ENCODE measurements around the gene NCAPG2. TPM values are rescaled to one million over a fixed set of nuclear protein-coding genes. Genes with fewer than 3 reads are reported as not detected.

Gene NCAPG2
- total and polyA plus RNA-seq, 2 of the 13 experiments (the other 11 are each of a cell fraction or from before 2014, with no cell fraction given): 15.1 to 30.7 TPM

DNA sequence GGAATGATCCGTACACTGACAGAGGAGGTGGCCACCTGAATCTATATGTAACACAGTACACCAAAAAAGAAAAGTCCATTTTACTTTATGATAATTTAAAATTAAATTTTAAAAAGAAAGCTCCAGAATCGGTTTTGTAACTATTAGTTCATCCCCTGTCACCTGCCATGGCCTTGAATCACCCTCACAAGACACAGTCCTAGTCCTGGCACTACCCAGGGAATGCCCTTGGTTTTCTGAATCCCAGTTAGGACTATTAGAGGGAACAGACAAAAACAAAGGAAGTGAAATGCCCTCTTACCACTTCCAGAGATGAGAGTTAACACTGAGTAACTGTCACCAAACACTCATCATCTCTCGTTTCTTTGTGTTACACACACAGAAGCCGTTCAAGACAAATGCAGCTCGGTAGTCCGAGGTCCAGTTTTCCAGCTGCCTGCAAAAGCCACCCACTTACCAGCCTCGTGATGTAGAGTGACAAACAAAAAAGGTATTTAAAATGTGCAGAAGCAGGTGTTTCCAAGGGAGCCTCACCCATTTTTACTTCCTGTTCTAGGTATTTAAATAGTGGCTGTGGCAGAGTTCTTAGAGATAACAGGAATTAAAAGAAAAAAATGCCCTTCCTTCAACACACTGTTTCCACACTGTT lies 123.0 kb downstream of the NCAPG2 start (continued):
- TF ChIP-seq, protein P1, sequence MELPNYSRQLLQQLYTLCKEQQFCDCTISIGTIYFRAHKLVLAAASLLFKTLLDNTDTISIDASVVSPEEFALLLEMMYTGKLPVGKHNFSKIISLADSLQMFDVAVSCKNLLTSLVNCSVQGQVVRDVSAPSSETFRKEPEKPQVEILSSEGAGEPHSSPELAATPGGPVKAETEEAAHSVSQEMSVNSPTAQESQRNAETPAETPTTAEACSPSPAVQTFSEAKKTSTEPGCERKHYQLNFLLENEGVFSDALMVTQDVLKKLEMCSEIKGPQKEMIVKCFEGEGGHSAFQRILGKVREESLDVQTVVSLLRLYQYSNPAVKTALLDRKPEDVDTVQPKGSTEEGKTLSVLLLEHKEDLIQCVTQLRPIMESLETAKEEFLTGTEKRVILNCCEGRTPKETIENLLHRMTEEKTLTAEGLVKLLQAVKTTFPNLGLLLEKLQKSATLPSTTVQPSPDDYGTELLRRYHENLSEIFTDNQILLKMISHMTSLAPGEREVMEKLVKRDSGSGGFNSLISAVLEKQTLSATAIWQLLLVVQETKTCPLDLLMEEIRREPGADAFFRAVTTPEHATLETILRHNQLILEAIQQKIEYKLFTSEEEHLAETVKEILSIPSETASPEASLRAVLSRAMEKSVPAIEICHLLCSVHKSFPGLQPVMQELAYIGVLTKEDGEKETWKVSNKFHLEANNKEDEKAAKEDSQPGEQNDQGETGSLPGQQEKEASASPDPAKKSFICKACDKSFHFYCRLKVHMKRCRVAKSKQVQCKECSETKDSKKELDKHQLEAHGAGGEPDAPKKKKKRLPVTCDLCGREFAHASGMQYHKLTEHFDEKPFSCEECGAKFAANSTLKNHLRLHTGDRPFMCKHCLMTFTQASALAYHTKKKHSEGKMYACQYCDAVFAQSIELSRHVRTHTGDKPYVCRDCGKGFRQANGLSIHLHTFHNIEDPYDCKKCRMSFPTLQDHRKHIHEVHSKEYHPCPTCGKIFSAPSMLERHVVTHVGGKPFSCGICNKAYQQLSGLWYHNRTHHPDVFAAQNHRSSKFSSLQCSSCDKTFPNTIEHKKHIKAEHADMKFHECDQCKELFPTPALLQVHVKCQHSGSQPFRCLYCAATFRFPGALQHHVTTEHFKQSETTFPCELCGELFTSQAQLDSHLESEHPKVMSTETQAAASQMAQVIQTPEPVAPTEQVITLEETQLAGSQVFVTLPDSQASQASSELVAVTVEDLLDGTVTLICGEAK (IDR thresholded peaks at IDR 0.05): no peak
- TF ChIP-seq, protein P1 (CRISPR knock-in tag; IDR thresholded peaks at IDR 0.05): no peak
- TF ChIP-seq RORA (CRISPR knock-in tag; IDR thresholded peaks at IDR 0.05) (peak; percentile 87; the same call in 1 of the 2 replicates), CAMTA2 (CRISPR knock-in tag; IDR thresholded peaks at IDR 0.05; ENCODE audit: borderline replicate concordance) (no peak), TOE1 (CRISPR knock-in tag; IDR thresholded peaks at IDR 0.05) (no peak), MTF1 (CRISPR knock-in tag; IDR thresholded peaks at IDR 0.05) (no peak), ZNF484 (CRISPR knock-in tag; IDR thresholded peaks at IDR 0.05; ENCODE audit: borderline replicate concordance, low read depth) (no peak), ZNF557 (CRISPR knock-in tag; IDR thresholded peaks at IDR 0.05) (no peak)
- TF ChIP-seq, protein P2, sequence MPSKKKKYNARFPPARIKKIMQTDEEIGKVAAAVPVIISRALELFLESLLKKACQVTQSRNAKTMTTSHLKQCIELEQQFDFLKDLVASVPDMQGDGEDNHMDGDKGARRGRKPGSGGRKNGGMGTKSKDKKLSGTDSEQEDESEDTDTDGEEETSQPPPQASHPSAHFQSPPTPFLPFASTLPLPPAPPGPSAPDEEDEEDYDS (CRISPR knock-in tag; IDR thresholded peaks at IDR 0.05): peak; percentile 35; the same call in 1 of the 2 replicates
- TF ChIP-seq, protein P3, sequence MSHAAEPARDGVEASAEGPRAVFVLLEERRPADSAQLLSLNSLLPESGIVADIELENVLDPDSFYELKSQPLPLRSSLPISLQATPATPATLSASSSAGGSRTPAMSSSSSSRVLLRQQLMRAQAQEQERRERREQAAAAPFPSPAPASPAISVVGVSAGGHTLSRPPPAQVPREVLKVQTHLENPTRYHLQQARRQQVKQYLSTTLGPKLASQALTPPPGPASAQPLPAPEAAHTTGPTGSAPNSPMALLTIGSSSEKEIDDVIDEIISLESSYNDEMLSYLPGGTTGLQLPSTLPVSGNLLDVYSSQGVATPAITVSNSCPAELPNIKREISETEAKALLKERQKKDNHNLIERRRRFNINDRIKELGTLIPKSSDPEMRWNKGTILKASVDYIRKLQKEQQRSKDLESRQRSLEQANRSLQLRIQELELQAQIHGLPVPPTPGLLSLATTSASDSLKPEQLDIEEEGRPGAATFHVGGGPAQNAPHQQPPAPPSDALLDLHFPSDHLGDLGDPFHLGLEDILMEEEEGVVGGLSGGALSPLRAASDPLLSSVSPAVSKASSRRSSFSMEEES (CRISPR knock-in tag; IDR thresholded peaks at IDR 0.05): peak; percentile 97
- TF ChIP-seq, protein P4, sequence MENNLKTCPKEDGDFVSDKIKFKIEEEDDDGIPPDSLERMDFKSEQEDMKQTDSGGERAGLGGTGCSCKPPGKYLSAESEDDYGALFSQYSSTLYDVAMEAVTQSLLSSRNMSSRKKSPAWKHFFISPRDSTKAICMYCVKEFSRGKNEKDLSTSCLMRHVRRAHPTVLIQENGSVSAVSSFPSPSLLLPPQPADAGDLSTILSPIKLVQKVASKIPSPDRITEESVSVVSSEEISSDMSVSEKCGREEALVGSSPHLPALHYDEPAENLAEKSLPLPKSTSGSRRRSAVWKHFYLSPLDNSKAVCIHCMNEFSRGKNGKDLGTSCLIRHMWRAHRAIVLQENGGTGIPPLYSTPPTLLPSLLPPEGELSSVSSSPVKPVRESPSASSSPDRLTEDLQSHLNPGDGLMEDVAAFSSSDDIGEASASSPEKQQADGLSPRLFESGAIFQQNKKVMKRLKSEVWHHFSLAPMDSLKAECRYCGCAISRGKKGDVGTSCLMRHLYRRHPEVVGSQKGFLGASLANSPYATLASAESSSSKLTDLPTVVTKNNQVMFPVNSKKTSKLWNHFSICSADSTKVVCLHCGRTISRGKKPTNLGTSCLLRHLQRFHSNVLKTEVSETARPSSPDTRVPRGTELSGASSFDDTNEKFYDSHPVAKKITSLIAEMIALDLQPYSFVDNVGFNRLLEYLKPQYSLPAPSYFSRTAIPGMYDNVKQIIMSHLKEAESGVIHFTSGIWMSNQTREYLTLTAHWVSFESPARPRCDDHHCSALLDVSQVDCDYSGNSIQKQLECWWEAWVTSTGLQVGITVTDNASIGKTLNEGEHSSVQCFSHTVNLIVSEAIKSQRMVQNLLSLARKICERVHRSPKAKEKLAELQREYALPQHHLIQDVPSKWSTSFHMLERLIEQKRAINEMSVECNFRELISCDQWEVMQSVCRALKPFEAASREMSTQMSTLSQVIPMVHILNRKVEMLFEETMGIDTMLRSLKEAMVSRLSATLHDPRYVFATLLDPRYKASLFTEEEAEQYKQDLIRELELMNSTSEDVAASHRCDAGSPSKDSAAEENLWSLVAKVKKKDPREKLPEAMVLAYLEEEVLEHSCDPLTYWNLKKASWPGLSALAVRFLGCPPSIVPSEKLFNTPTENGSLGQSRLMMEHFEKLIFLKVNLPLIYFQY (CRISPR knock-in tag; IDR thresholded peaks at IDR 0.05; ENCODE audit: borderline replicate concordance): no peak
- TF ChIP-seq, protein P5, sequence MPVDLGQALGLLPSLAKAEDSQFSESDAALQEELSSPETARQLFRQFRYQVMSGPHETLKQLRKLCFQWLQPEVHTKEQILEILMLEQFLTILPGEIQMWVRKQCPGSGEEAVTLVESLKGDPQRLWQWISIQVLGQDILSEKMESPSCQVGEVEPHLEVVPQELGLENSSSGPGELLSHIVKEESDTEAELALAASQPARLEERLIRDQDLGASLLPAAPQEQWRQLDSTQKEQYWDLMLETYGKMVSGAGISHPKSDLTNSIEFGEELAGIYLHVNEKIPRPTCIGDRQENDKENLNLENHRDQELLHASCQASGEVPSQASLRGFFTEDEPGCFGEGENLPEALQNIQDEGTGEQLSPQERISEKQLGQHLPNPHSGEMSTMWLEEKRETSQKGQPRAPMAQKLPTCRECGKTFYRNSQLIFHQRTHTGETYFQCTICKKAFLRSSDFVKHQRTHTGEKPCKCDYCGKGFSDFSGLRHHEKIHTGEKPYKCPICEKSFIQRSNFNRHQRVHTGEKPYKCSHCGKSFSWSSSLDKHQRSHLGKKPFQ (CRISPR knock-in tag; IDR thresholded peaks at IDR 0.05; ENCODE audit: insufficient replicate concordance): peak; percentile 19

Measured in HepG2 (cell line).